Transverse colon (tissue), 3 donors: ENCODE data around the gene ADIRF.

Source experiments
- EP300 ChIP-seq: sonication (generic); formaldehyde crosslinking; IDR thresholded peaks from one replicate; pipeline ENCODE4 v1.6.1; 2017; ENCODE audit warnings: antibody characterized with exemption, low read depth
- POLR2A ChIP-seq: fragments of 450-650 bp; IDR thresholded peaks from one replicate; pipeline ENCODE4 v1.6.1; 2016; ENCODE audit warnings: antibody characterized with exemption, mild to moderate bottlenecking, moderate library complexity
- TF ChIP-seq, protein P1 (sequence below), 5 experiments: fragments of 200-600 bp in 3 of 5; fragments of 450-650 bp in 2 of 5; sonication (generic) in 3 of 5; IDR thresholded peaks; 1 replicate in 2 of 5; 2 replicates in 3 of 5; pipeline ENCODE4 v1.5.1; 2016 to 2017; ENCODE audit warnings: antibody characterized with exemption in 5 of 5, inconsistent platforms in 3 of 5, mild to moderate bottlenecking in 2 of 5, moderate library complexity in 1 of 5

- TF ChIP-seq, protein P1, sequence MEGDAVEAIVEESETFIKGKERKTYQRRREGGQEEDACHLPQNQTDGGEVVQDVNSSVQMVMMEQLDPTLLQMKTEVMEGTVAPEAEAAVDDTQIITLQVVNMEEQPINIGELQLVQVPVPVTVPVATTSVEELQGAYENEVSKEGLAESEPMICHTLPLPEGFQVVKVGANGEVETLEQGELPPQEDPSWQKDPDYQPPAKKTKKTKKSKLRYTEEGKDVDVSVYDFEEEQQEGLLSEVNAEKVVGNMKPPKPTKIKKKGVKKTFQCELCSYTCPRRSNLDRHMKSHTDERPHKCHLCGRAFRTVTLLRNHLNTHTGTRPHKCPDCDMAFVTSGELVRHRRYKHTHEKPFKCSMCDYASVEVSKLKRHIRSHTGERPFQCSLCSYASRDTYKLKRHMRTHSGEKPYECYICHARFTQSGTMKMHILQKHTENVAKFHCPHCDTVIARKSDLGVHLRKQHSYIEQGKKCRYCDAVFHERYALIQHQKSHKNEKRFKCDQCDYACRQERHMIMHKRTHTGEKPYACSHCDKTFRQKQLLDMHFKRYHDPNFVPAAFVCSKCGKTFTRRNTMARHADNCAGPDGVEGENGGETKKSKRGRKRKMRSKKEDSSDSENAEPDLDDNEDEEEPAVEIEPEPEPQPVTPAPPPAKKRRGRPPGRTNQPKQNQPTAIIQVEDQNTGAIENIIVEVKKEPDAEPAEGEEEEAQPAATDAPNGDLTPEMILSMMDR (IDR thresholded peaks at IDR 0.05): no peak
- no peak for TF ChIP-seq EP300
- TF ChIP-seq POLR2A: no peak
Measured at GRCh38 chr10:86958116-86958900, 10.0 kb upstream of the ADIRF start, which contains the start of gene SNCG.
